Skeletal muscle tissue (tissue), 4 donors: ENCODE results near the gene ABCB8. TPM values are rescaled to one million over a fixed set of nuclear protein-coding genes. Genes with fewer than 3 reads are reported as not detected.

Source experiments
- H3K27ac ChIP-seq: one replicate; pipeline ENCODE4 v1.7.0; 2013; ENCODE audit warnings: mild to moderate bottlenecking, low read depth, low read length, inconsistent platforms
- H3K27me3 ChIP-seq, 3 donors: one replicate each; pipeline ENCODE4 v1.7.0; 2013; ENCODE audit warnings: low read length in 3 of 3; ENCODE audit not compliant: control insufficient read depth in 3 of 3, insufficient read depth in 3 of 3
- H3K36me3 ChIP-seq, 3 donors: one replicate each; pipeline ENCODE4 v1.7.0; 2013; ENCODE audit warnings: low read length in 3 of 3; ENCODE audit not compliant: control insufficient read depth in 3 of 3, insufficient read depth in 3 of 3
- H3K4me1 ChIP-seq, 3 donors: one replicate each; pipeline ENCODE4 v1.7.0; 2013; ENCODE audit warnings: low read length in 3 of 3, mild to moderate bottlenecking in 3 of 3; ENCODE audit not compliant: control insufficient read depth in 3 of 3, insufficient read depth in 3 of 3
- H3K4me3 ChIP-seq, 3 donors: one replicate each; pipeline ENCODE4 v1.7.0; 2013; ENCODE audit warnings: low read length in 3 of 3
- H3K9ac ChIP-seq, 3 donors: one replicate each; pipeline ENCODE4 v1.7.0; 2013; ENCODE audit warnings: low read length in 3 of 3, mild to moderate bottlenecking in 3 of 3, moderate library complexity in 2 of 3, low read depth in 1 of 3
- H3K9me3 ChIP-seq, 3 donors: one replicate each; pipeline ENCODE4 v1.7.0; 2013; ENCODE audit warnings: low read length in 3 of 3; ENCODE audit not compliant: control insufficient read depth in 3 of 3
- total RNA-seq: library from RNA; depleted of rRNA; stranded (reverse); fragments of >200 nt; gene quantifications from one replicate; pipeline ENCODE4 v1.2.3, GENCODE V29; 2014
- donor health status: Osteomylitis.

ABCB8 gene
- 15.7 TPM for total RNA-seq

GRCh38 chr7:151028131-151028947 lies at the start of gene ABCB8:
Gene ABCB8, plus strand, starts transcription at chr7:151028450. Its CDS starts 66 bp downstream, at chr7:151028516.
- H3K4me1 ChIP-seq: peaks cover 5 to 17% (median 10%) of the 10 kb centered on the region in 3 donors
- peaks cover 4 to 6% (median 5%) of the 10 kb centered on the region in 3 donors for H3K36me3 ChIP-seq
- peak within 1 kb of the TSS; percentile 85 for H3K27ac ChIP-seq
- peaks cover 0 to 2% (median 0%) of the 10 kb centered on the region in 3 donors for H3K27me3 ChIP-seq
- H3K9me3 ChIP-seq: no peaks in the 10 kb centered on the region
- H3K9ac ChIP-seq: peak within 1 kb of the TSS; percentile 65 to 82 (median 80)
- H3K4me3 ChIP-seq: peak within 1 kb of the TSS; percentile 71 to 94 (median 90)

GRCh38 chr7:150979713-150980390 lies 48.4 kb upstream of the ABCB8 start:
- no peak overlapping the region for H3K27ac ChIP-seq
- no peaks in the 10 kb centered on the region for H3K36me3 ChIP-seq
- no peak overlapping the region for H3K9ac ChIP-seq
- H3K27me3 ChIP-seq: peaks cover 61 to 70% (median 63%) of the 10 kb centered on the region in 3 donors
- H3K4me1 ChIP-seq: peaks cover 10 to 26% (median 16%) of the 10 kb centered on the region in 3 donors
- H3K9me3 ChIP-seq: no peaks in the 10 kb centered on the region
- H3K4me3 ChIP-seq: no peak overlapping the region

- peaks cover 5 to 18% (median 14%) of the 10 kb centered on the region in 3 donors for H3K4me1 ChIP-seq
- no peaks in the 10 kb centered on the region for H3K36me3 ChIP-seq
- H3K9ac ChIP-seq: no peak overlapping the region
- H3K27me3 ChIP-seq: peaks cover 54 to 64% (median 58%) of the 10 kb centered on the region in 3 donors
- no peak overlapping the region for H3K27ac ChIP-seq
- no peak overlapping the region for H3K4me3 ChIP-seq
- no peaks in the 10 kb centered on the region for H3K9me3 ChIP-seq
Measured at GRCh38 chr7:150980663-150981062, 47.6 kb upstream of the ABCB8 start.

GRCh38 chr7:150981644-150982043 lies 46.6 kb upstream of the ABCB8 start:
- H3K4me1 ChIP-seq: peaks cover 5 to 14% (median 11%) of the 10 kb centered on the region in 3 donors
- no peaks in the 10 kb centered on the region for H3K36me3 ChIP-seq
- no peaks in the 10 kb centered on the region for H3K9me3 ChIP-seq
- peaks cover 53 to 59% (median 57%) of the 10 kb centered on the region in 3 donors for H3K27me3 ChIP-seq
- H3K4me3 ChIP-seq: no peak overlapping the region
- no peak overlapping the region for H3K27ac ChIP-seq
- H3K9ac ChIP-seq: no peak overlapping the region

GRCh38 chr7:150982351-150982750 lies 45.9 kb upstream of the ABCB8 start:
- H3K9me3 ChIP-seq: no peaks in the 10 kb centered on the region
- H3K9ac ChIP-seq: no peak overlapping the region
- no peaks in the 10 kb centered on the region for H3K36me3 ChIP-seq
- peaks cover 51 to 54% (median 51%) of the 10 kb centered on the region in 3 donors for H3K27me3 ChIP-seq
- no peak overlapping the region for H3K27ac ChIP-seq
- H3K4me3 ChIP-seq: no peak overlapping the region
- H3K4me1 ChIP-seq: peaks cover 4 to 7% (median 5%) of the 10 kb centered on the region in 3 donors

GRCh38 chr7:150983893-150984368 lies 44.3 kb upstream of the ABCB8 start:
- H3K9me3 ChIP-seq: no peaks in the 10 kb centered on the region
- H3K36me3 ChIP-seq: no peaks in the 10 kb centered on the region
- peaks cover 3 to 9% (median 5%) of the 10 kb centered on the region in 3 donors for H3K4me1 ChIP-seq
- H3K27ac ChIP-seq: no peak overlapping the region
- peaks cover 49 to 63% (median 57%) of the 10 kb centered on the region in 3 donors for H3K27me3 ChIP-seq
- no peak overlapping the region for H3K4me3 ChIP-seq
- H3K9ac ChIP-seq: no peak overlapping the region

- H3K27ac ChIP-seq: no peak overlapping the region
- no peak overlapping the region for H3K4me3 ChIP-seq
- H3K36me3 ChIP-seq: no peaks in the 10 kb centered on the region
- peaks cover 9 to 12% (median 10%) of the 10 kb centered on the region in 3 donors for H3K4me1 ChIP-seq
- H3K9ac ChIP-seq: no peak overlapping the region
- H3K9me3 ChIP-seq: no peaks in the 10 kb centered on the region
- H3K27me3 ChIP-seq: peaks cover 29 to 46% (median 46%) of the 10 kb centered on the region in 3 donors
Measured at GRCh38 chr7:150986099-150986512, 42.1 kb upstream of the ABCB8 start.

GRCh38 chr7:150986556-150986955 lies 41.7 kb upstream of the ABCB8 start:
- peaks cover 24 to 42% (median 42%) of the 10 kb centered on the region in 3 donors for H3K27me3 ChIP-seq
- H3K9me3 ChIP-seq: no peaks in the 10 kb centered on the region
- no peak overlapping the region for H3K4me3 ChIP-seq
- no peak overlapping the region for H3K27ac ChIP-seq
- no peak overlapping the region for H3K9ac ChIP-seq
- no peaks in the 10 kb centered on the region for H3K36me3 ChIP-seq
- peaks cover 9 to 12% (median 10%) of the 10 kb centered on the region in 3 donors for H3K4me1 ChIP-seq

GRCh38 chr7:150988230-150989226 lies 39.7 kb upstream of the ABCB8 start:
- Histone ChIP-seq H3K36me3 (no peaks in the 10 kb centered on the region), H3K27ac (no peak overlapping the region), H3K9me3 (no peaks in the 10 kb centered on the region), H3K27me3 (peaks cover 15 to 28% (median 27%) of the 10 kb centered on the region in 3 donors), H3K9ac (no peak overlapping the region), H3K4me3 (peak overlapping the region in 1 of 3 donors; percentile 5), H3K4me1 (peaks cover 9 to 12% (median 10%) of the 10 kb centered on the region in 3 donors)
